Limb (tissue), 2 donors: ENCODE data around the gene REEP3.
"Not testable (repeated sequence)": the region's sequence is repeated elsewhere in the genome, so short reads cannot be mapped to it uniquely, and the experiment has no call there.

ENCODE experiments used
- DNase-seq, 2 donors: peaks; one replicate each; pipeline ENCODE4 v3.0.0-alpha.2; 2016; ENCODE audit errors: extremely low spot score in 2 of 2

The REEP3 gene

GRCh38 chr10:63548860-63549259, 27.7 kb downstream of the REEP3 start:
- no peak for DNase-seq

- no peak for DNase-seq
These were observed 28.6 kb downstream of the REEP3 start for GRCh38 chr10:63549810-63550209.

- DNase-seq: no peak
These were observed 31.8 kb downstream of the REEP3 start for GRCh38 chr10:63553031-63553430.

- no peak for DNase-seq
These were observed 32.3 kb downstream of the REEP3 start for GRCh38 chr10:63553473-63553872.

- DNase-seq: no peak
These were observed 33.5 kb downstream of the REEP3 start for GRCh38 chr10:63554657-63555056.

- no peak for DNase-seq
These were observed 34.1 kb downstream of the REEP3 start for GRCh38 chr10:63555330-63555729.

GRCh38 chr10:63558132-63558784, 37.1 kb downstream of the REEP3 start:
- no peak for DNase-seq

- DNase-seq: no peak
These were observed 40.1 kb downstream of the REEP3 start for GRCh38 chr10:63561341-63561740.

- DNase-seq: no peak
These were observed 41.2 kb downstream of the REEP3 start for GRCh38 chr10:63562391-63562790.

- no peak for DNase-seq
These were observed 41.7 kb downstream of the REEP3 start for GRCh38 chr10:63562857-63563256.

- DNase-seq: no peak
These were observed 42.4 kb downstream of the REEP3 start for GRCh38 chr10:63563623-63564022.

GRCh38 chr10:63564731-63565130, 43.5 kb downstream of the REEP3 start:
- not testable (repeated sequence) for DNase-seq

- peak in 1 of 2 donors; percentile 50 for DNase-seq
These were observed 52.0 kb downstream of the REEP3 start for GRCh38 chr10:63573068-63573697.

GRCh38 chr10:63574011-63574410, 52.8 kb downstream of the REEP3 start:
- DNase-seq: no peak

GRCh38 chr10:63576501-63576900, 55.3 kb downstream of the REEP3 start:
- no peak for DNase-seq

GRCh38 chr10:63578501-63578900, 57.3 kb downstream of the REEP3 start:
- no peak for DNase-seq

GRCh38 chr10:63579371-63580014, 58.3 kb downstream of the REEP3 start:
- peak in 1 of 2 donors; percentile 41 for DNase-seq

GRCh38 chr10:63582690-63583089, 61.5 kb downstream of the REEP3 start:
- no peak for DNase-seq

GRCh38 chr10:63583397-63583796, 62.2 kb downstream of the REEP3 start:
- DNase-seq: no peak

- DNase-seq: peak in 1 of 2 donors; percentile 53
These were observed 62.9 kb downstream of the REEP3 start for GRCh38 chr10:63583909-63584724.

- no peak for DNase-seq
These were observed 63.5 kb downstream of the REEP3 start for GRCh38 chr10:63584725-63585035.

- DNase-seq: no peak
These were observed 63.8 kb downstream of the REEP3 start for GRCh38 chr10:63585041-63585440.
